ENCODE data around the gene PDE4A.
"Not testable (repeated sequence)": the region's sequence is repeated elsewhere in the genome, so short reads cannot be mapped to it uniquely, and the experiment has no call there.

Gene PDE4A

GRCh38 chr19:10430505-10431253 lies 10.3 kb downstream of the PDE4A start:
- DNase-seq, result no peak

GRCh38 chr19:10431254-10431942 lies 11.1 kb downstream of the PDE4A start:
- no peak for DNase-seq

GRCh38 chr19:10431943-10432735 lies 11.8 kb downstream of the PDE4A start:
- DNase-seq, result no peak

- DNase-seq, result no peak
Observed at GRCh38 chr19:10432736-10433130, 12.4 kb downstream of the PDE4A start.

- DNase-seq, result no peak
Observed at GRCh38 chr19:10433131-10433536, 12.8 kb downstream of the PDE4A start.

GRCh38 chr19:10439588-10439987 lies 19.2 kb downstream of the PDE4A start:
- DNase-seq, result no peak

DNA sequence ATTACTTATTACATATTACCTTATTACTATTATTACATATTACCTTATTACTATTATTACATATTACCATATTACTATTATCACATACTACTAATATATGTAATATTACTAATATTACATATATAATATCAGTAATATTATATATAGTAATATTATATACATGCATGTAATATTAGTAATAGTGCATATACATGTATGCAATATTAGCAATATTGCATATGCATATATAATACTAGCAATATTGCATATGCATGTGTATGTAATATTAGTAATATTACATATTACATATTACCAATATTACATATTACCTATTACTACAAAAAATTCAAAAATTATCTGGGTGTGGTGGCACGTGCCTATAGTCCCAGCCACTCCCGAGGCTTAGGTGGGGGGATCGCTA lies 22.4 kb downstream of the PDE4A start:
- DNase-seq, result no peak

- DNase-seq, result no peak
Observed at GRCh38 chr19:10449037-10449436, 28.7 kb downstream of the PDE4A start.

DNA sequence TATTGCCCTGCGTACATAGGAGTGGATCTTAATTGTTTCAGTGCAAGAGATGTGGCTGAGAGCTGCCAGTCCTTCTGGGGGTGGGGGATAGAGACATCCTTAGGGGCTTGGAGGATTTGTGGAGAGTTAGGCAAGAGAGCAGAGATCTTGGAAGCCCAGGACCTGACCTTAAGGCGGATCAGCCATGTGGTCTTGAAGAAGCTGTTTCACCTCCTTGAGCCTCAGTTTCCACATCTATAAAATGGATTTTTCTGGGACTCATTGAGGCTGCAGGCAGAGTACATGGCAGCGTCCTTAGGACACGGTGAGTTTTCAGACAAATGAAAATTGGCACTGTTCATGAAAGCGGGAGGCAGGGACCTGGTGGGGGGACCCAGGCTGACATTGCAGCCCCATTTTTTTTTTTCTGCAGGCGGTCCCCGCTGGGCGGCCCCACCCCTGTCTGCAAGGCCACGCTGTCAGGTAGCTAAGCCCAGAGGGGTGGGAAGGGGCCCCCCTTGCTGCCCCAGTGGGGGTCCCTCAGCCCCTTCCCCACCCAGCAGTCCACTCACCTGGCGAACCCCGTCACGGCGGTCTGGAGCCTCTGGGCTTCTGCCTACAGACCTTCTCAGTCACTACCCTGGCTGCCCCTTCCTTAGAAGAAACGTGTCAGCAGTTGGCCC lies 30.0 kb downstream of the PDE4A start:
- DNase-seq, result no peak

GRCh38 chr19:10450853-10451609 lies 30.7 kb downstream of the PDE4A start:
- DNase-seq, result no peak

DNA sequence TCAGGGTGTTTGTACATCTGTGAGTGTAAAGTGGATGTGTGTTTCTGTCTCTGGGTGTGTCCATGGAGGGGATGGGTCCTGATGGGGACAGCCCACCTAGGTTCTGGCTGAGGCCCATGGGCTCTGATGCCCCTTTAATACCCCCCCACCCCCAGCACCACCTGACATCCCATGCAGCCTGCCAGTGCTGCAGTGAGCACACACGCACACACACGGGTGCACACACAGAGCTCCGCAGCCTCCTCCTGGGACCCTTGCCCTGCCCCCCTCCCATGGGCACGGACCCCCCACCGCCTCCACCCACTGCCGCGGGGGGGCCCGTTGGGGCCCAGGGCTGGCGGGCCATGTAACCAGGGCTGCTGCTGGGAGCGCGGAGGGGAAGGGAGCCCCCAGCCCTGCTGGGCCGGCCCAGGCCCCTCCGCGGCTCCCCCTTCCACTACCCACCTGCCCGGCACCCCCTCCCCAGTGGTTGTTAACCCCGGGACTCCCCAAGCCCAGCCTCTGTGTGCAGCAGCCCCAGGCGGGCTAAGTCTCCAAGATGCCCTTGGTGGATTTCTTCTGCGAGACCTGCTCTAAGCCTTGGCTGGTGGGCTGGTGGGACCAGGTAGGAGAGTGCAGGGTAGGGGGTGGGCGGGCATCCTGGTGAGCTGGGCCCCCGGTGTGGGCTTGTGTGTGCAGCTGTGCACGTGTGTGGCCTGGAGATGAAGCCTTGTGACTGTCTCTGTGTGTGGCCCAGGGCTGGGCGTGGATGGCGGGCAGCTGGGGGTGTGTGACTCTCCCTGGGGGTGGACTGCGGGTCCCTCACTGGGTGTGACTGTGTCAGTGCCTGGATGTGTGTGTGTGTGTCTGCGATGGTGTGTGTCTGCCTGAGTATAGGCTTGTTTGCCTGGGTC lies 32.6 kb downstream of the PDE4A start:
- no peak for DNase-seq

DNA sequence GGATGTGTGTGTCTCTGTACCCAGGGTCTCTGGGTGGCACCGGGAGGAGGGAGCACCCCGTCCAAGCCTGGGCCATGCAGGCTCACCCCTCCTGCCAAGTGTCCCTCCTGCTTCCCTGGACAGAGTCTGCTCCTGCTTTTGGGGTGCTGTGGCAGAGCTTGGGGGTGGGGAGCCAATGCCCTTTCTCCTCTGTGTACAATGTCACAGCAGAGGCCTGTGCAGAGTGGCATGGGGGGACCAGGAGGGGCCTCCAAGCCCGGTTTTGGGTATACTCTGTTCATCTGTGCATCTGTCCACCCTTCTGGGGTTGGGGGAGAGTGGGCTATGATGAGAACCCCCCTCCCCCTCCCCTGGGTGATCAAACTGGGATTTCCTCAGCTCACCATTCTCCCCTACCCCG lies 33.5 kb downstream of the PDE4A start:
- no peak for DNase-seq

DNA sequence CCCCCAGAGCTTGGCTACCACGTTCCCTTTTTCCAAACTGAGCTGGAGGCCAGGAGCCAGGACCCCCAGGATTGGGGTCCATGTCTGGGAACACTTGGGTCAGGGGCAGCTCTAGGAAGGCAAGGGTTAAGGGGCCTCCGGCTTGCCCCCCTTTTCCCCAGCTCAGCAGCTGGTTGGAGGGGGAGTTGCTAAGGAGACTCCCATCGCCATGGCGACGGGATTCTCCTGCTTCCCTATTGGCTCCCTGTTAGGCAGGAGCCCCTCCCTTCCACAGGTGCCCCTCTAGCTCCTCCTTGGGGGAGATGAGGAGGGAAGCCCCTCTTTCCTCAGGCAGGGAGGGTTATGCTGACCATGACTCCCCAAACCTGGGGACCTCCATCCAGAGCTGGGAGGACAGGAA lies 33.9 kb downstream of the PDE4A start:
- DNase-seq, result no peak

- DNase-seq, result not testable (repeated sequence)
Observed at GRCh38 chr19:10458733-10459132, 38.4 kb downstream of the PDE4A start.

GRCh38 chr19:10460714-10461046 lies 40.3 kb downstream of the PDE4A start:
- no peak for DNase-seq

GRCh38 chr19:10461047-10461949 lies 41.0 kb downstream of the PDE4A start:
- peak; percentile 49 to 62 for DNase-seq

DNA sequence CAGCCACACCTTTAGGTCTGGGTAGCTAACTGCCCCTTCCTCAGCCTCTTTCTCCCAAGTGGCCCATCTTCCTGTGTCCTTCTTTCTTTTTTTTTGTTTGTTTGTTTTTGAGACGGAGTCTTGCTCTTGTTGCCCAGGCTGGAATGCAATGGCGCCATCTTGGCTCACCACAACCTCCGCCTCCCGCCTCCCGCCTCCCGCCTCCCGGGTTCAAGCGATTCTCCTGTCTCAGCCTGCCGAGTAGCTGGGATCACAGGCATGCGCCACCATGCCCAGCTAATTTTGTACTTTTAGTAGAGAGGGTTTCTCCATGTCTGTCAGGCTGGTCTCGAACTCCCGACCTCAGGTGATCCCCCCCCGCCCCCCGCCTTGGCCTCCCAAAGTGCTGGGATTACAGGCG lies 41.7 kb downstream of the PDE4A start:
- DNase-seq, result not testable (repeated sequence)

GRCh38 chr19:10462557-10462956 lies 42.2 kb downstream of the PDE4A start:
- DNase-seq, result no peak

DNA sequence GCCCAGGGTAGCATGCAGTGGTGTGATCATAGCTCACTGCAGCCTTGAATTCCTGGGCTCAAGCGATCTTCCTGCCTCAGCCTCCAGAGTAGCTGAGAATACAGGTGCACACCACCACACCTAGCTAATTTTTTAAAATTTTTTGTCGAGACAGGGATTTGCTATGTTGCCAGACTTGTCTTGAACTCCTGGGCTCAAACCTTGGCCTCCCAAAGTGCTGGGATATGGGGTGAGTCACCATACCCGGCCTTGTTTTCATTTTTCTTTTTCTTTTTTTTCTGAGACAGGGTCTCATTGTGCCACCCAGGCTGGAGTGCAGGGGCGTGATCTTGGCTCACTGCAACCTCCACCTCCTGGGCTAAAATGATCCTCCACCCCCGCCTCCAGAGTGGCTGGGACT lies 44.1 kb downstream of the PDE4A start:
- no peak for DNase-seq

DNA sequence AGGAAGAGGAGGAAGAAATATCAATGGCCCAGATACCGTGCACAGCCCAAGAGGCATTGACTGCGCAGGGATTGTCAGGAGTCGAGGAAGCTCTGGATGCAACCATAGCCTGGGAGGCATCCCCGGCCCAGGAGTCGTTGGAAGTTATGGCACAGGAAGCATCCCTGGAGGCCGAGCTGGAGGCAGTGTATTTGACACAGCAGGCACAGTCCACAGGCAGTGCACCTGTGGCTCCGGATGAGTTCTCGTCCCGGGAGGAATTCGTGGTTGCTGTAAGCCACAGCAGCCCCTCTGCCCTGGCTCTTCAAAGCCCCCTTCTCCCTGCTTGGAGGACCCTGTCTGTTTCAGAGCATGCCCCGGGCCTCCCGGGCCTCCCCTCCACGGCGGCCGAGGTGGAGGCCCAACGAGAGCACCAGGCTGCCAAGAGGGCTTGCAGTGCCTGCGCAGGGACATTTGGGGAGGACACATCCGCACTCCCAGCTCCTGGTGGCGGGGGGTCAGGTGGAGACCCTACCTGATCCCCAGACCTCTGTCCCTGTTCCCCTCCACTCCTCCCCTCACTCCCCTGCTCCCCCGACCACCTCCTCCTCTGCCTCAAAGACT lies 46.9 kb downstream of the PDE4A start:
- no peak for DNase-seq

Data from SHP77 (cell line).